HG03432 (cell line): ENCODE results near the gene ZSCAN2.

Experiments used
- ATAC-seq: cut with Tn5 transposase; IDR thresholded peaks from one replicate; pipeline ENCODE4 v1.9.1; 2021; ENCODE audit warnings: mild to moderate bottlenecking, moderate library complexity; ENCODE audit not compliant: unreplicated experiment

Gene ZSCAN2

DNA sequence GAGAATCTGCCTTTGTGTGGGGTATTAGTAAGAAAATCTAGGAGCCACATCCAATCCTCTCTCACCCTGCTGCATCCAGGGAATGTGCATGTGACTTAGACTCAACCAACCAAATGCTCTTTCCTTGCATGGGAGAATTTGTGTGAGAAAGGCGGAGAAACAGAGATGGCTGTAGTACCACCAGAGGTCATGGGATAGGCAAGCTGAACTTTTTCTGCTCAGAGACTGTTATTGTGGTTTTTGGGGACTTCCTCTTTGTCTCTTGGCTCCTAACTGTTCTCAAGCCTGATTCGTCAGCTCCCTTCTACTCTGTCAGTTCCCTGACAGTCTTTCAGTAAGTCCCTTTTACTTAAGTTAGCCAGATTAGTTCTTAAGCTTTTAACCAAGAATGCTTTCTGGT lies 2.6 kb upstream of the ZSCAN2 start:
- ATAC-seq, result peak; percentile 54

DNA sequence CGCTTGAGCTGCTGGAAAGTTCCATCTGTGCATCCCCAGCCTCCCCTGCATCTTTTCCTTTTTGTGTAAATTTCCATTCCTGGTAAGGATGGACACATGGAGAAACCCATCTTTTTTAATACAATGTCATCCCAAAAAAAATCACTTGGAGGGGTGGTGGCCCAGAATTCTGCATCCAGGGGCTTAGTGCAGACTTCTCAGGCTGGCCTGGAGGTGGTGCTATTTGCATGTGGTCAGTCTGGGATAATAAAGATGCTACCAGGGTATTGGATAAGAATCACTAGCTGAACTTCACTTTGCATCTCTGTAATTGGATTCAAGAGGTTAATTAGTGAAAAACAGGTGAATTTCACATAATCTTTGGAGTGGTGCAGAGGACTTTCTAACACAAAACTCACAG lies 1.8 kb upstream of the ZSCAN2 start:
- no peak for ATAC-seq

DNA sequence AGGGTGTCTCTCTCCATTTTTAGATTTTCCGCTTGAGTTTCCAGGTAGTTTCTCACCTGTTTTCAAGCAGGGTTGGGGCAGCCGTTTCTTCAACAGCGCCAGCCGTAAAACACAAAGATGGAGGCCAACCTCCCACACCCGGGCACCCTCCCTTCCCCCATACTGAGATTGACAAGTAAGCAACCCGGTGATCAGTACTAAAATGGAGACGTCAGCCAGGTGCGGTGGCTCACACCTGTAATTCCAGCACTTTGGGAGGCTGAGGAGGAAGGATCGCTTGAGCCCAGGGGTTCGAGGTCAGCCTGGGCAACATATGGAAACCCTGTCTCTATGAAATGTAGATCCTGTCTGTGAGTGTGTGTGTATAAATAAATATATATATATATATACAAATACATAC lies 903 bp upstream of the ZSCAN2 start:
- no peak for ATAC-seq

DNA sequence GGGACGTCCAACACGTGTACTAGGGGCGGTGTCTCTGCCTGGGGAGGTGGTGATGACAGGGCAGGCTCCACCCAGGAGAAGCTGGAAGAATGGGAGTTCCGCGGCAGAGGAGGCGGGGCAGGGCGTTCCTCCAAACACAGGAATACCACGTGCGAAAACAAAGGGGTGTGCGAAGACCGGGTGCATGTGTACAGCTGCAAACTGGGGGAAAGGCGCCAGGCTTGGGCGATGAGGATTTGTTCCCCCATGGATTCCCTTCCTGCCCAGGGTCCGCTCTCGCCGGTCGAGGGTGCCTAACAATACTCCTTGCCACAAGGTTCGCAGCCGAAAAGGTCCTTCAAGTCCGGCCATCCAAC lies 500 bp upstream of the ZSCAN2 start:
- ATAC-seq, result peak; percentile 1

DNA sequence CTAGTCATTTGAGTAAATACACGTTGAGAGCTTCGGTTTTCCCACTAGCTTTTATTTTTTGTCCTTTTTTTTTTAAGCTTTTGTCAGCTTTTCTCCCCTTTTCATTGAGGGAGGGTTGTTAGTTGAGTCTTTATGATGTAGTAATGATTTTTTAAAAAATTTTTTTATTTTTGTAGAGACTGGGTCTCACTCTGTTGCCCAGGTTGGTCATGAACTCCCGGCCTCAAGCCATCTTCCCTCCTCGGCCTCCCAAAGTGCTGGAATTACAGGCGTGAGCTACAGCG lies 688 bp downstream of the ZSCAN2 start:
- no peak for ATAC-seq

DNA sequence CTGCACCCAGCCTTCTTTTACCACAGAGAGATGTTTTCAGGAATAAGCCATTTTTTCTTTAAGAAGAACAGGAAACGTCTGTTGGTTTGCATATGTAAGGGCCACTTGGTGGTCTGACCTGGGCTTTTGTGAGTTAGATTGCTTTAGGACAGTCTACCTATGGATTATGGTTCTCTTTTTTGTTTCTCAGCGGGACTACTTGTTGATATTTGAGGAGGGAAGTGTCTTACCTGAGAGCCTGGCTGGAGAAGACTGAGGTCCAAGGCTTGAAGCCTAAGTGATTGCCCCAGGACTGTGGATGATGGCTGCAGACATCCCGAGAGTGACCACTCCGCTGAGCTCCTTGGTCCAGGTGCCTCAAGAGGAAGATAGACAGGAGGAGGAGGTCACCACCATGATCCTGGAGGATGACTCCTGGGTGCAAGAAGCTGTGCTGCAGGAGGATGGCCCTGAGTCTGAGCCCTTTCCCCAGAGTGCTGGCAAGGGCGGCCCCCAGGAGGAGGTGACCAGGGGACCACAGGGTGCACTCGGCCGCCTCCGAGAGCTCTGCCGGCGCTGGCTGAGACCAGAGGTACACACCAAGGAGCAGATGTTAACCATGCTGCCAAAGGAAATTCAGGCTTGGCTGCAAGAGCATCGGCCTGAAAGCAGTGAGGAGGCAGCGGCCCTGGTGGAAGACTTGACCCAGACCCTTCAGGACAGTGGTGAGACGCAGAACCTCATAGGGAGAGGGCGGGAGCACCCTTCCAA lies 3.0 kb downstream of the ZSCAN2 start:
- no peak for ATAC-seq

DNA sequence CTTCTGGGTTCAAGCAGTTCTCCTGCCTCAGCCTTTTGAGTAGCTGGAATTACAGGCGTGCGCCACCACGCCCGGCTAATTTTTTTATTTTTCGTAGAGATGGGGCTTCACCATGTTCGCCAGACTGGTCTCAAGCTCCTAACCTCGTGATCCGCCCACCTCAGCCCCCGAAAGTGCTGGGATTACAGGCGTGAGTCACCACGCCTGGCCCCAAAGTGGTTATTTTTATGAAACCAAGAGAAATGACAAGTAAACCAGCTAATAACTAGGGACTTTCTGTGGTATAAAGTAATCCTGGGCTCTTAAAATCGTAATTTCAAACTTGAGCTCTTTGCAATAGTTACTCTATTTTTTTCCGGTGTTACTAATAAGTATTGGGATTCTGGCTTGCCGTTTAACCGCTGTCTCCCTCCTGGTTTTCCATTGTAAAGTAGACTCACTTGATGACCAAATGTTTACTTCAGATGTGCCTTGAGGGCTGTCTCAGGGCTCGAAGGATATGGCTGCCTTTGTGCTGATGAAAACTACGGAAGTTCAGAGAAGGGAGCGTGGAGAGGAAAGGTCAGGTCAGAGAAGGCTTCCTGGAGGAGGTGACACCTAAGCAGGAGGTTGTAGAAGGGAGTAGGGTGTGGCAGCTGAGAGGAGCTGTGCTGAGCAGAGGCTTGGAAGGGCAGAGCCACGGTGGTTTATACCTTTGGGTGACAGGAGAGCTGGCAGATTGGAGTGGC lies 4.2 kb downstream of the ZSCAN2 start:
- ATAC-seq, result no peak

DNA sequence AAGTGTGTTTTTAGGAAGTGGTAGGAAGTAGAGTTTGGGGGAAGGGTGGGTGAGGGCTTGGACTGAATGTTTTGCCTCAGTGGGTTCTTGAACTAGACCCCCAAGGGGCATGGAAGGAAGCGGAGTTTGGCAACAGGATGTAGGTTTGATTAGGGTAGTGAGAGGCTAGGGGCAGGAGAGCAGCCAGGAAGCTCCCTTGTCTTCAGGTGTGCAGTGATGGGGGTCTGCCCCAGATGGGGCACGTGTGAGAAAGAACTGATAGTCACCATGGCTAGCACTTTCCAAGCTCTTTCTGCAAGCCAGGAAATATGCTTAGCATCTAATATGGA lies 4.7 kb downstream of the ZSCAN2 start:
- ATAC-seq, result no peak

DNA sequence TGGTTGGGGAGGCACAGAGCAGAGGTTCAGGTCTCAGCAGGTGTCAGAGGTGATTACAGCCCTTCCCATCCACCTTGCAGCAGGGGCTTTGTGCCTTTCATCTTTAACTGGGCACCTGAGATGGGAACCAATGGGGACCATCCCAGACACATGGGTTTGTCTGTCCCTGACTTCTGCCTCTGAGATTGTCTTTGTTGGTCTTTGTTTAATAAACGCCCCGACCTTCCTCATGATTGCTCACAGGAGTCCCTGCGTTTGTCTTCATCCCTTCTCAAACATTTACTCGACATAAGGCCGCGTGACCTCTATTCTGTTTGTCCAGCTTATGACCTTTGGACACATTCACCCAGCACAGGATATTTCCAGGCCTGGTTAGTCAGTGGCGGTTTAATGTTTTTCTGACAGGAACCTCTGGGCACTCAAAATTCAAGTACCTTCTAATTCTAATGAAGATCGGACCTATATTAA lies 5.9 kb downstream of the ZSCAN2 start:
- ATAC-seq, result no peak

DNA sequence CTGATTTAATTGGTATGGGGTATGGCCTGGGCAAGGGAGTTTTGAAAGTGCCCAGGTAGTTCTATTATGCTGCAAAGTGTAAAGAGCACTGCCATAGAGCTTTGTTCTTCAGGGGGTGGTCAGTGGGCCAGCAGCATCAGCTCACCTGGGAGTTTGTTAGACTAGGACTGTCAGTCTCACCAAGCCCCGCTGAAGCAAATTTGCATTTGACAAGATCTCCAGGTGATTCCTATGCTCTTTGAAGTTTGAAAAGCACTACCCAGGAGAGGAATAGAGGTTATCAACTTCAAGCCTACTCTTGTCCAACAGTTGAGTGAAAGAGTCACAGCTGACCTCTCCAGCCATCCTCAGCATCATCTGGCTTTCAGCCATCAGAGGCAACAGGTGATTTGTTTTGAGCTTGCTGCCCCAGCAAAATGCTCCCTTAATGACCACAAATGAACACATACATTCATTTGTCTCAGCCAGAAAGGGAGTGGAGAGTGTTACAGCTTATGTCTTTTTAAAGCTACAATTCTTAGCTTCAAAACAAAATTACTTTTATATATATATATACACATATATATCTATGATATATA lies 8.0 kb downstream of the ZSCAN2 start:
- no peak for ATAC-seq

DNA sequence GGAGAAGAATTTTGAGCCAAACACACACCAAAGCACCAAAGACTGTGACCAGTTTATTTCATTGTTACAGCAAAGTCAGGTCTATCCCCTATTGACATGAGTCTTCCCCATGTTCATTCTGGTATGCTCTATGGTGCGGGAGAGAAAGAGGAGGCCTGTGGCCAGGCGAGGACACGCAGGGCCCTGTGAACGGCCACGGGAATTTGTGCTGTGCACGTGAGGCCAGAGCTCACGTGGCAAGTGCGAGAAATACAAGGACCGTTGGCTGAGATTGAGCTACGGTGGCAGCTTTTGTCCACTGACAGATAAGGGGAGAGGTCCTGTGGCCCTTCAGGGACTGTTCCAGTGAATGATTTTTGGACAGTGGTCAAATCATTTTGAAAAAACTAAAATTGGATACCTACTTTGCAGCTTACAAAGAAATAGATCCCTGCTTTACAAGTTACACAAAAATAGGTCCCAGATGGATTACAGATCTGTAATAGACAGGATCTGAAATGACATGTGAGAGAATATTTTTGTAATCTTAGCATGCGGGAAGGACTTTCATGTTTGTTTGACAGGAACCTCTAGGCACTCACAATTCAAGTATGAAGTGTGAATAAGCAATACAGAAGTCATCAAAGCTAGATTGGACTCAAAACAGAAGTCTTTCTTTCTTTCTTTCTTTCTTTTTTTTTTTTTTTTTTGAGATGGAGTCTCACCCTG lies 9.2 kb downstream of the ZSCAN2 start:
- no peak for ATAC-seq

DNA sequence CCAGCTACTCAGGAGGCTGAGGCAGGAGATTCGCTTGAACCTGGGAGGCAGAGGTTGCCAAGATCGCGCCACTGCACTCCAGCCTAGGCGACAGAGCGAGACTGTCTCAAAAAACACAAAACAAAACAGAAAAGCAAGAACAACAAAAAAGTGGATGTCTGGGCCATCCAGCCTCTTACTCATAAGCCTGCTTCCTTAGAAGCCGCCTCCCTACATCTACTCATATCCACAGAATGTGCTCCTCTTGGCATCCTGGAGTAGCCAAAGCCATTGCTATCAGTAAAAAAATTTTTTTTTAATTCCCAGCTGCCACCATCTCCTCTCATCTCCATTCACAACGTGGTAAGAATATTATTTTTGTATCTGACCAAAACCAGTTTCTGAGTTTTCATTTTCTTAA lies 10.8 kb downstream of the ZSCAN2 start:
- no peak for ATAC-seq

DNA sequence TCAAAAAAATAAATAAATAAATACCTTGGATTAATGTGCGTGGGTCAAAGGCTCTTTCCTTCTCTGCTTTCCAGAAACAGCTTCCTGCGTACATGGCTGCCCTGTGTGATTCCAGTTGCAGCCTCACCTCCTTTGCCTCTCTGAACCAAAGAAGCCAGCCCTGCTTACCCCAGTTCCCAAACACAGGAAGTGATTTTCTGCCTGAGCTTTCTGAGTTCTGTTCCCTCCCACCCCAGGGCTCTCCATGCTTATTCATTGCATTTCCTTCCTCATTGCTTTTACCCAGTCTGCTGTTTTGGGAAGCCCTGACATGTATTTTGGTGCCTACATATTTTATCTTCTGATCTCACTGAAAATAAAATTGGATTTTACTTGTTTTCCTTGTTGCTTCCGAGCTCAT lies 15.4 kb downstream of the ZSCAN2 start:
- no peak for ATAC-seq

DNA sequence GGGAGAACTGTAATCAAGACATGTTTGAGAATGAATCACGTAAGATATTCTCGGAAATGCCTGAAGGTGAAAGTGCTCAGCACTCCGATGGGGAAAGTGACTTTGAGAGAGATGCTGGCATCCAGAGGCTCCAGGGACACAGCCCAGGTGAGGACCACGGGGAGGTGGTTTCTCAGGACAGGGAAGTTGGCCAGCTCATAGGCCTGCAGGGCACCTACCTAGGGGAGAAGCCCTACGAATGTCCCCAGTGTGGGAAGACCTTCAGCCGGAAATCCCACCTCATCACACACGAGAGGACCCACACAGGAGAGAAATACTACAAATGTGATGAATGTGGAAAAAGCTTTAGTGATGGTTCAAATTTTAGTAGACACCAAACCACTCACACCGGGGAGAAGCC lies 19.8 kb downstream of the ZSCAN2 start:
- ATAC-seq, result no peak

DNA sequence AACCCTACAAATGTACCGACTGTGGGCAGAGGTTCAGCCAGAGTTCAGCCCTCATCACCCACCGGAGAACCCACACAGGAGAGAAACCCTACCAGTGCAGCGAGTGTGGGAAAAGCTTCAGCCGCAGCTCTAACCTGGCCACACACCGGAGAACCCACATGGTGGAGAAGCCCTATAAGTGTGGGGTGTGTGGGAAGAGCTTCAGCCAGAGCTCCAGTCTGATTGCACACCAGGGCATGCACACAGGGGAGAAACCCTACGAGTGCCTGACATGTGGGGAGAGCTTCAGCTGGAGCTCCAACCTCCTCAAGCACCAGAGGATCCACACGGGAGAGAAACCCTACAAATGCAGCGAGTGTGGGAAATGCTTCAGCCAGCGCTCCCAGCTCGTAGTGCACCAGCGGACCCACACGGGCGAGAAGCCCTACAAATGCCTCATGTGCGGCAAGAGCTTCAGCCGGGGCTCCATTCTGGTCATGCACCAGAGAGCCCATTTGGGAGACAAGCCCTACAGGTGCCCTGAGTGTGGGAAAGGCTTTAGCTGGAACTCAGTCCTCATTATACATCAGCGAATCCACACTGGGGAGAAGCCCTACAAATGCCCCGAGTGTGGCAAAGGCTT lies 20.7 kb downstream of the ZSCAN2 start:
- ATAC-seq, result no peak

DNA sequence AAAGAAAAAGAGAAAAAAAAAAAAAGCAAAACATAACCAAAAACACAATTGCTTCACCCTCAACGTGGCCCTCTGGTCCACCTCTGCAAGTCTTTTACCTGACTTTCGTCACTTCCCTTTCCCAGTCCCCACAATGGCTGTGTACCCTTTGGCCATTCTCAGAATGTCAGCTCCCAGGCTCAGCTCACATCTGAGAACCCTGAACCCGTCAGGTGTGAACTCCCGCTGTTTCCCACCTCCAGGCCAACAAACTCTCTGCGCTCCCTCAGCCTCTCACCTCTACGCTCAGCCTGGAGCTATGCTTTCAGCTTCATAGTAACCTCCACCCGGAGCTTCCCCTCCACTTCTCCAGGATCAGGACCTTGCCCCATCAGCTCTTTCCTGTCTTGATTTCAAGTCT lies 23.6 kb downstream of the ZSCAN2 start:
- ATAC-seq, result no peak

DNA sequence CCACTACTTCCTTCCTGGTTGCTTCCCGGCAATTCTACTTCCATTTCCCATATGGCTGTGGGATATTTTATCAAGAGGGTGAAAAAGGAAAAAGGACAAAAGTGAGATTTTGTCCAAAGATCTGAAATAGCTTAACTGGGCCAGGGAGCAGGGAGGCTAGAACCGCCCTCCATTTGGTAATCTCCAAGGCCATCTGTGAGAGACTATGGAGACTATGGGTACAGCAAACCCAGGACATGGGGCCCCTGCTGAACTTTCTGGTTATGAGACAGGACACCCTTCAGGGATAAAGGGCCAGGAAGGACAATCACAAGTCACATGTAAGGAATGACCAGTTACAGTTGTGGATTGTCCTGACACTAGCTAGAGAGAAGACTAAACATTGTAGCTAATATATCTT lies 24.3 kb downstream of the ZSCAN2 start:
- no peak for ATAC-seq

DNA sequence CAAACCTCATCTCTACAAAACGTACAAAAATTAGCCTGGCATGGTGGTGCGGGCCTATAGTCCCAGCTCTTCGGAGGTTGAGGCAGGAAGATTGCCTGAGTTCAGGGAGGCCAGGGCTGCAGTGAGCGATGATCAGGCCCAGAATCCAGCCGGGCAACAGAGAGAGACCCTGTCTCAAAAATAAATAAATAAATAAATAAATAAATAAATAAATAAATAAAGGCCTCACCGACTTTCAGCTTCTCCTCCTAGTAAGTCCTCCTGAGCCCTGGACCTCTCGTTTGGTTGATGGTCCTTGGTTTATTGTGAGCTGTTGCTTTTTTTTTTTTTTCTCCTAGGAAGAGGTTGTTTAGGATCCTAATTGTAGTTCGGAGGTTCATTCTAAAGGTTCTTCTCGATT lies 28.2 kb downstream of the ZSCAN2 start:
- no peak for ATAC-seq

DNA sequence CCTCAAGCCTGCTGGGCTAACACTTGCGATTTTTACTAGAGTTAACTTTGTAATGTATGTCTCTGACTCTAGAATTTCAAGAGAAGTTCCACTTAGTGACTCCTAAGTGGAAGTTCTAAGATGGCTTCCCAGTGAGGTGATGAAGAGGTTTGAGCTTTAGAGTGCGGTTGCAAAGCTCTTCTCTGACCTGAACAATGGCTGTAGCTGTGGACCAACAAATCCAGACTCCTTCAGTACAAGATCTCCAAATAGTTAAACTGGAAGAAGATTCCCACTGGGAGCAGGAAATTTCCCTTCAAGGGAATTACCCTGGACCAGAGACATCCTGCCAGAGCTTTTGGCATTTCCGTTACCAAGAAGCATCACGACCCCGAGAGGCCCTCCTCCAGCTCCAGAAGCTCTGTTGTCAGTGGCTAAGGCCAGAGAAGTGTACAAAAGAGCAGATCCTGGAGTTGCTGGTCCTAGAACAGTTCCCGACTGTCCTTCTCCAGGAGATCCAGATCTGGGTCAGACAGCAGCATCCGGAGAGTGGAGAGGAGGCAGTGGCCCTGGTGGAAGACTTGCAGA lies 31.0 kb downstream of the ZSCAN2 start:
- no peak for ATAC-seq

DNA sequence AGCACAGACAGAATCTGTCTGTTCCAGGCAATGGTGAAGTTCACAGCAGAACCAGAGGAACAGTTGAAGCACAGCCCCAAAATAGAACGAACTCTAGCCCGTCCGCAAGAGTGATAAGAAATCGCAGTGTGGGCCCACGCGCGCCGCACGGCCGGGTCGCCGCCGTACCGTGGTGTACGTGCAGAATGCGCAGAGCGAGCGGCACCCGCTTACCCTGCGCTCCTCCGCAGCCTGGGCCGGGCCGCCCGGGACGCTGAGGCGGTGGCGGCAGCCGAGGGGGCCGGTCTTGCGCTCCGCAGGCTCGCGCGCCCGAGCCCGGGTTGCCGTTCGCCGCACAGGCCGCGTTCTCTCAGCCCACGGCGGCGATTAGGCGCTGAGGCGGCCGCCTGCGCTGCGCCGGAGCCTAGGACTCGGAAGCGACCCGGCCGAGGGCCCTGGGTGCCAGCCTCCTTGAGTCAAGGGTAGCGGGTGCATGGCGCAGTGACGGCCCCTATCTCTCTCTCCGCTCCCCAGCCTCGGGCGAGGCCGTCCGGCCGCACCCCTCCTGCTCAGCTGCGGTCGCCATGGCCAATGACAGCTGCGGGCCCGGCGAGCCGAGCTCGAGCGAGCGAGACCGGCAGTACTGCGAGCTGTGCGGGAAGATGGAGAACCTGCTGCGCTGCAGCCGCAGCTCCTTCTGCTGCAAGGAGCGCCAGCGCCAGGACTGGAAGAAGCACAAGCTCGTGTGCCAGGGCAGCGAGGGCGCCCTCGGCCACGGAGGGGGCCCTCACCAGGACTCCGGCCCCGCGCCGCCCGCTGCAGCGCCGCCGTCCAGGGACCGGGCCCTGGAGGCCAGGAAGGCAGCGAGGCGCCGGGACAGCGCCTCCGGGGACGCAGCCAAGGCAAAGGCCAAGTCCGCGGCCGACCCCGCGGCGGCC lies 32.8 kb downstream of the ZSCAN2 start:
- ATAC-seq, result peak; percentile 48
